NCI-H1436 (cell line): ENCODE measurements around the gene TRAF5.
"Not testable (repeated sequence)": the region's sequence is repeated elsewhere in the genome, so short reads cannot be mapped to it uniquely, and the experiment has no call there.

ENCODE experiments used
- DNase-seq: peaks from one replicate; lab custom pipeline; 2025; lab: John Stamatoyannopoulos, UW

Gene TRAF5, protein sequence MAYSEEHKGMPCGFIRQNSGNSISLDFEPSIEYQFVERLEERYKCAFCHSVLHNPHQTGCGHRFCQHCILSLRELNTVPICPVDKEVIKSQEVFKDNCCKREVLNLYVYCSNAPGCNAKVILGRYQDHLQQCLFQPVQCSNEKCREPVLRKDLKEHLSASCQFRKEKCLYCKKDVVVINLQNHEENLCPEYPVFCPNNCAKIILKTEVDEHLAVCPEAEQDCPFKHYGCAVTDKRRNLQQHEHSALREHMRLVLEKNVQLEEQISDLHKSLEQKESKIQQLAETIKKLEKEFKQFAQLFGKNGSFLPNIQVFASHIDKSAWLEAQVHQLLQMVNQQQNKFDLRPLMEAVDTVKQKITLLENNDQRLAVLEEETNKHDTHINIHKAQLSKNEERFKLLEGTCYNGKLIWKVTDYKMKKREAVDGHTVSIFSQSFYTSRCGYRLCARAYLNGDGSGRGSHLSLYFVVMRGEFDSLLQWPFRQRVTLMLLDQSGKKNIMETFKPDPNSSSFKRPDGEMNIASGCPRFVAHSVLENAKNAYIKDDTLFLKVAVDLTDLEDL

DNA sequence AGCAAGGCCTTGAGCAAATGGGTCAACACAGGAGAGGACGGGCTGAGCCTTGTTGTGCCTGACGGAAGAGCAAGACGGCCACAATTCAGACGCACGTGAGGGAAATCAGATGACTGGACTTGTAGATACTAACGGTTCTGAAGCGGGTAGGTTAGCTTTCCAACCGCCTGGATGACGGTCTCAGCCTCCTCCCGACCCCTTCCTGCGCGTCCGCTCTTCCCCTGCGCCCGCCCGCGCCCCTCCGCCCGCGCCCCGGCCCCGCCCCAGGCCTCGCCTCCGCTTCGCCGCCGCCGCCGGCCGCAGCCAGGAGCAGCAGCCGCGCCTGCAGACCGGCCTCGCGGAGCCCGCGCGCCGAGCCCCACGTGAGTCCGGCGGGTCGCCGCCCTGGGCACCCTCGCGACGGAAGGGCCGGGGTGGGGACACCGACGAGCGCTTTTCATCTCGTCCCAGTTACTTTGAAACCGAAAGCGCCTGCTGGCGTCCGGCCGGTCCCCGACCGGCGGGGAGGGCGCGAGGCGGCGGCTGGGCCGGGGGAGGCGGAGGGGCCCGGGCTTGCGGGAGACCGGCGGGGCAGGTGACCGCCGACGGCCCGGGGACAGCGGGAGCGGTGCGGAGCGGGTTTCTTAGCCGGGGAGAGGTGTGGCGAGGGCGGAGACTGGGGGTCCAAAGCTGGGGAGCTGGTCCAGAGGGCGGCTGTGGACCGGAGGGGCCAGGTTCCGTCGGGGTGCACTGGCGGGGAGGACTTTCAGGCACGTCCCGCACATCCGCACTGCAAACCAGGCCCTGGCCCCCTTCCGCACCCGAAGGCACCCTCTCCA lies at the start of gene TRAF5:
Gene TRAF5, plus strand, starts transcription at position 306 of the 818 bp plus-strand sequence. CDS start 26,407 bp downstream, outside the sequence.
- DNase-seq = peak; percentile 62

- no peak for DNase-seq
Measured at GRCh38 chr1:211279340-211279739, 47.3 kb upstream of the TRAF5 start.

DNA sequence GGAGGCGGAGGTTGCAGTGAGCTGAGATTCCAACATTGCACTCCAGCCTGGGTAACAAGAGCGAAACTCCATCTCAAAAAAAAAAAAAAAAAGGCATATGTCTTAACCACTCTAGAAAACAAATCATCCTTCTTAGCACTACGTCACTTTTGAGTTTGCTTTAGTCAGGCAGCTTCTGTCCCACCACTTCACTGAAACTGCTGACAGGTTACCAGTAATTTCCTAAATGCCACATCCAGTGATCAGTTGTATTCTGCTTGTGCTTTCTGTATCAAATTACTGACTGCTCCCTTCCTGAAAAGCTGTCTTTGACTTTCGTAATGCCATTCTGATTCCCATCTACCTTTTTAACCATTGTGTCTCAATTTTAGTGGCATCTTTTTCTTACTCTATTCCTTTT lies 45.7 kb upstream of the TRAF5 start:
- no peak for DNase-seq

DNA sequence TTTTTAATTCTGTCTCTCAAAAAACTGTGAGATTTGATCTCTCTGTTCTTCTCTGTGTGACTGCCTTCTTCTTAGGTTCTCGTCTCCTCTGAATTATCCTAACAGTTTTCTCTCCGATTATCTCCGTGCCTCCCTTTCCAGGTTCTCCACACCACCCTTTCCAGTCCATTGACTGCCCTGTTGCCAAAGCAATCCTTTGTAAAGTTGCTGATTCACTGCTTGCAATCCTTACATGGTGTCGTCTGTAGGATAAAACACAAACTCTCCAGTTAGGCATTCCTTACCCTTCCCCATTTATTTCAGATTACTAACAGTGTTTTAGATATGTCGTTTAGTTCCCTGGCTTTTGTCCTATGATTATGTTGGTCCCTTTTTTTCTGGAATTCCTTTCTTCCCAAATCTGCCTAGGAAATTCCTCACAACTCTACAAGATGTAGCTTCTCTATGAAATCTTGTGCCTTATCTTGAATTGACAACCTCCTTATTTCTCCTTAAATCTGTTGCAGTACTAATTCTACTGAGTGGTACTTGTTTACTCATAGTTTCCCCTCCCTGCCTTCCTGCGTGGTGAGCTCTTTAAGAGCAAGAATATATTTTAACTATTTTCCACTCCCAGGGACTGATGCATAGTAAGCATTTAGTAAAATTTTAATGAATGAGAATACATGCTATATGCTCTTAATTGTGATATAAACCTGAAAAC lies 45.2 kb upstream of the TRAF5 start:
- no peak for DNase-seq

GRCh38 chr1:211282023-211282373 lies 44.6 kb upstream of the TRAF5 start:
- no peak for DNase-seq

DNA sequence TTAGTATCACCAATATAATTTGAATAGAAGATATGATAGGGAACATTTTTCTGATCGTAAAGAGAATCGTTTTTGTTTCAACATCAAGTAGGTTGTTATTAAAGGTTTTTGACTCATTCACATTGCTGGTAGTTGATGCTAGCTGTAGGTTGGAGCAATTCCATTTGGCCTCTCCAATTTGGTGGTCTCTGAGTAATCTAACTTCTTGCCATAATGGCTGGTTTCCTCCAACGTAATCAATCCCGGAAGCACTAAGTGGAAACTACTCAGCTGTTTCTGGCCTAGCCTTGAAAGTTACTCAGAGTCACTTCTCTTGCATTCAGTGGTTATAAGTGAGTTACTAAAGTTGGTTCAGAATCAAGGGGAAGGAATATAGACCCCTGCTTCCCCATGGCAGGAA lies 41.4 kb upstream of the TRAF5 start:
- no peak for DNase-seq

GRCh38 chr1:211287218-211287617 lies 39.4 kb upstream of the TRAF5 start:
- DNase-seq = no peak

GRCh38 chr1:211292411-211292810 lies 34.2 kb upstream of the TRAF5 start:
- no peak for DNase-seq

GRCh38 chr1:211296396-211296795 lies 30.2 kb upstream of the TRAF5 start:
- no peak for DNase-seq

DNA sequence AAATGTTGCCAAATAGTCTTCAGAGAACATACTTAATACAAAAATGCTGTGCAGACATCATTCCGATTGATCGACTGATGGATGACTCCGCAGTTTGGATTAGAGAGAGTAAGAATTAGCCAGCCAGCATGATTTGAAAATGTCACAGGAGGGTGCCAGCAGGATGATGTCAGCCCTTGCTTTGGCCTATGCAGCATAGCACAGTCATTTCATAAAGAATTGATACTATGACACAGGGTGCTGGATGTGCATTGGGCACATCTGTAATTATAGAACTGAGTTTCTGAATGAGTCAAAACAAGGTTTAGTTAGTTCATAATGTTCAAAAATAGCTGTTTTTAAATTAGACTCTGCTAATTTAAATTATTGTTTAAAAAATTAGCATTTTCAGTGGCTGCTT lies 21.6 kb upstream of the TRAF5 start:
- no peak for DNase-seq

GRCh38 chr1:211309617-211310016 lies 17.0 kb upstream of the TRAF5 start:
- DNase-seq = no peak

- DNase-seq = no peak
Measured at GRCh38 chr1:211313392-211313791, 13.2 kb upstream of the TRAF5 start.

- no peak for DNase-seq
Measured at GRCh38 chr1:211318576-211319280, 7.9 kb upstream of the TRAF5 start.

GRCh38 chr1:211319892-211320291 lies 6.7 kb upstream of the TRAF5 start:
- DNase-seq = no peak

- DNase-seq = no peak
Measured at GRCh38 chr1:211320980-211321379, 5.7 kb upstream of the TRAF5 start.

GRCh38 chr1:211321646-211322045 lies 5.0 kb upstream of the TRAF5 start:
- DNase-seq = not testable (repeated sequence)

DNA sequence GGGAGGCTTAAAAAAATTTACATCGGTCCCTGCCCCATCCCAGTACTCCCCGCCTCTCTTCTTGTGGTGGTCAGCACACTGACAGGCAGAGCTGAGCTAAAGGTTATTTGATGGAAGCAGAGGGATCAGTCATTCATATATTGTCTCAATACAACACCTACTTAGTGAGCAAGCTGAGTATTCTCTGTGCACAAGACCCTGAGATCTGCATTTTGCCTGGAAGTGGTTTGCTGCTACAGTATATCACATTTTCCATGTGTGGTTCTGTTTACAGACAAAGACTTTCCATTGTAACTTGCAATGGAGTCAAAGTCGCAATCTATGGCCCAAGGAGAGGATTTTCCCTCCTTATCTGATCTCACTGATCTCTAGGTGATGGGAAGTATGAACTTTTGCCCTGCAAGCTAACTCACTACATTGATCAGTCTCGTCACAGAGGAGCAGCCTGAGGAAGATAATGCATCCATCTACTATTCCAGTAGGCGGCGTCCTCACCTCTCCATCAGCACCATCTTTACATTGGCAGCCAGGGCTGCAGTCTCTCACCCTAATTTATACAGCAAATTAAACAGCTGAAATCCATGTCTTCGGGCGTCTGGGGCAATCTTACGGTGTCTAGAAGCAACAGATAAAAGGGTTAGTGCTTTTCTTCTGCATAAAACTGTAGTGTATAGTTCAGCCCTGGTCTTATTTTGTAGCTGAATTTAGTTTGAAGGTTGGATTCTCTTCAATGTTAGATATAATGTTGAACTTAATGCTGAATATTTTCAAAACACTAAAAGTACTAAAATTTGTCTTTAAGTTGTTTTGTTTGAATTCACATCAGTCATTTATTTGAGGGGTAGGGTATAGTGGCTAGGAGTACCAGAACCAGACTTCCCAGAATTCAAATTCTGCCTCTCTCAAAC lies 3.2 kb upstream of the TRAF5 start:
- peak; percentile 75 for DNase-seq

DNA sequence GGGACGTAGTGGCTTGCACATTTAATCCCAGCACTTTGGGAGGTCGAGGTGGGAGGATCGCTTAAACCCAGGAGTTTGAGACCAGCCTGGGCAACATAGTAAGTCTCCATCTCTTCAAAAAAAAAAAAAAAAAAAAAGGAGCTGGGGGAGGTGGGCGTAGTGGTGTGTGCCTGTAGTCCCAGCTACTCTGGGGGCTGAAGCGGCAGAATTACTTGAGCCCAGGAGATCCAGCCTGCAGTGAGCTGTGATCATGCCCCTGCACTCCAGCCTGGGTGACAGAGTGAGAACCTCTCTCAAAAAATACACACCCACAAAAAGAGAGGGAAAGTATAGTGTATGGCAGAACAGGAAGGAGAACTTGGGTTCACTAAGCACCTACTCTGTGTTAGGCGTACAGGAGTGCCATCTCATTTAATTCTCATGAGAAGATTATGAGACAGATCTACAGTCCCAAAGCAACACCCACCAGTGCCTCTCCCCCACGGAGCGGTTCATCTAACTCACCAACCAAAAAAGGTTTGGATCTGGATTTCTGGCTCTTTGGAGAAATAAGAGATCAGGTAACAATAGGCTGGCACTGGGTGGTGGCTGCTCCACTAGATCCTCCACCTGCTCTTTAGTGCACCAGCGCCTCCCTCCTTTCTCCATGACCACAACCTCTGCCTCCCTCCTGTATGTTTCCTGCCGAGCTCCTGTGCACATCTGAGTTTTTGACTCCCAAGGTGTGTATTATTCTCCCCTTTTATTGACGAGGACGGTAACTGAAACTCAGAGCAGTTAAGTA lies 1.4 kb upstream of the TRAF5 start:
- no peak for DNase-seq

- DNase-seq = no peak
Measured at GRCh38 chr1:211326140-211326527, 499 bp upstream of the TRAF5 start.
